CMK (cell line): ENCODE measurements around the gene ABO.
"Not testable (repeated sequence)": the region's sequence is repeated elsewhere in the genome, so short reads cannot be mapped to it uniquely, and the experiment has no call there.

Experiments
- DNase-seq: peaks from one replicate; pipeline ENCODE4 v3.0.0-alpha.2; 2010; ENCODE audit warnings: low read depth

Gene ABO

GRCh38 chr9:133242991-133243390 is 32.0 kb downstream of the ABO start:
- DNase-seq: no peak

- DNase-seq: no peak
Observed at GRCh38 chr9:133242241-133242640, 32.8 kb downstream of the ABO start.

- no peak for DNase-seq
Observed at GRCh38 chr9:133239533-133240090, 35.4 kb downstream of the ABO start.

GRCh38 chr9:133238851-133239532 is 36.0 kb downstream of the ABO start:
- DNase-seq: peak; percentile 38

GRCh38 chr9:133238272-133238850 is 36.6 kb downstream of the ABO start:
- peak; percentile 44 for DNase-seq

GRCh38 chr9:133237035-133237731 is 37.8 kb downstream of the ABO start:
- DNase-seq: no peak

GRCh38 chr9:133236291-133237034 is 38.5 kb downstream of the ABO start:
- DNase-seq: not testable (repeated sequence)

- no peak for DNase-seq
Observed at GRCh38 chr9:133235549-133236222, 39.3 kb downstream of the ABO start.

- DNase-seq: no peak
Observed at GRCh38 chr9:133234577-133235322, 40.3 kb downstream of the ABO start.

GRCh38 chr9:133233681-133234432 is 41.1 kb downstream of the ABO start:
- DNase-seq: no peak

- DNase-seq: not testable (repeated sequence)
Observed at GRCh38 chr9:133231934-133232568, 43.0 kb downstream of the ABO start.

- not testable (repeated sequence) for DNase-seq
Observed at GRCh38 chr9:133230514-133230913, 44.5 kb downstream of the ABO start.

GRCh38 chr9:133230093-133230492 is 44.9 kb downstream of the ABO start:
- no peak for DNase-seq

- DNase-seq: not testable (repeated sequence)
Observed at GRCh38 chr9:133228474-133229193, 46.4 kb downstream of the ABO start.

GRCh38 chr9:133227996-133228395 is 47.0 kb downstream of the ABO start:
- not testable (repeated sequence) for DNase-seq

GRCh38 chr9:133227242-133227860 is 47.6 kb downstream of the ABO start:
- DNase-seq: no peak

- DNase-seq: no peak
Observed at GRCh38 chr9:133226219-133227171, 48.5 kb downstream of the ABO start.
